Activated B cell treated with CpG ODN at 0.5 μM for 24 hours (primary cell): ENCODE data around the gene ATP8B3. TPM values are rescaled to one million over a fixed set of nuclear protein-coding genes. Genes with fewer than 3 reads are reported as not detected.
A peak's percentile ranks its signal among the peaks of the same experiment; 100 is the strongest.

Experiments
- ATAC-seq: fragments of 200-7000 bp; cut with Tn5 transposase; one replicate; pipeline ENCODE4 v1.10.0; 2021; ENCODE audit warnings: low read depth, mild to moderate bottlenecking, moderate library complexity
- CTCF ChIA-PET: fragments of 350-600 bp; sonication (Branson Sonifier 250); formaldehyde crosslinking; loops from one replicate; lab custom pipeline; 2021; ENCODE audit warnings: antibody characterized with exemption; lab: Charles Lee
- POLR2A ChIA-PET: fragments of 350-600 bp; sonication (Branson Sonifier 250); formaldehyde crosslinking; loops from one replicate; lab custom pipeline; 2021; ENCODE audit warnings: antibody characterized with exemption; lab: Charles Lee
- DNase-seq: peaks from one replicate; pipeline ENCODE4 v3.0.0; 2022
- H3K27ac Mint-ChIP-seq: one replicate; pipeline ENCODE4 v1.8.0; 2020; ENCODE audit warnings: mixed read lengths
- H3K27me3 Mint-ChIP-seq: one replicate; pipeline ENCODE4 v1.8.0; 2021; ENCODE audit warnings: mixed read lengths
- H3K36me3 Mint-ChIP-seq: one replicate; pipeline ENCODE4 v1.8.0; 2021; ENCODE audit warnings: low read depth, mixed read lengths
- H3K4me1 Mint-ChIP-seq: one replicate; pipeline ENCODE4 v1.8.0; 2021; ENCODE audit warnings: mixed read lengths
- H3K4me3 Mint-ChIP-seq: one replicate; pipeline ENCODE4 v1.8.0; 2020; ENCODE audit warnings: mild to moderate bottlenecking, mixed read lengths
- H3K9me3 Mint-ChIP-seq: one replicate; pipeline ENCODE4 v1.8.0; 2020; ENCODE audit warnings: mixed read lengths
- CTCF ChIP-seq: fragments of 200-600 bp; IDR thresholded peaks from one replicate; pipeline ENCODE4 v1.8.0; 2022; ENCODE audit warnings: antibody characterized with exemption, mild to moderate bottlenecking
- intact Hi-C: fragments of 100-400 bp; cut with micrococcal nuclease; formaldehyde crosslinking; loops from one replicate; pipeline ENCODE4 v1.15.1; 2024
- total RNA-seq: library from RNA; stranded (reverse); gene quantifications from 2 replicates; pipeline ENCODE4 v1.2.3, GENCODE V29; 2022

ATP8B3 gene
- total RNA-seq, 1 donor from 2014 or later: 3.9 TPM

GRCh38 chr19:1756705-1757465, 55.2 kb downstream of the ATP8B3 start:
- ATAC-seq (no peak), DNase-seq (no peak)
- Mint-ChIP-seq H3K36me3 (no peaks in the 10 kb centered on the region), H3K4me3 (peak overlapping the region; percentile 41), H3K27ac (no peak overlapping the region), H3K4me1 (peaks cover 24% of the 10 kb centered on the region), H3K9me3 (no peaks in the 10 kb centered on the region), H3K27me3 (peaks cover 40% of the 10 kb centered on the region)
- ChIA-PET CTCF (no interaction called here), POLR2A (no interaction called here)
- TF ChIP-seq CTCF: no peak
- intact Hi-C loops: no loop called here

GRCh38 chr19:1756264-1756663, 55.8 kb downstream of the ATP8B3 start:
- CTCF ChIA-PET: no interaction called here
- no peak overlapping the region for H3K4me3 Mint-ChIP-seq
- intact Hi-C loops: no loop called here
- no peaks in the 10 kb centered on the region for H3K36me3 Mint-ChIP-seq
- H3K27ac Mint-ChIP-seq: no peak overlapping the region
- TF ChIP-seq CTCF: no peak
- POLR2A ChIA-PET: no interaction called here
- DNase-seq (no peak), ATAC-seq (no peak)
- peaks cover 28% of the 10 kb centered on the region for H3K4me1 Mint-ChIP-seq
- H3K9me3 Mint-ChIP-seq: no peaks in the 10 kb centered on the region
- peaks cover 39% of the 10 kb centered on the region for H3K27me3 Mint-ChIP-seq

- H3K4me1 Mint-ChIP-seq: peaks cover 28% of the 10 kb centered on the region
- ChIA-PET CTCF (no interaction called here), POLR2A (no interaction called here)
- no peak for TF ChIP-seq CTCF
- ATAC-seq (no peak), DNase-seq (no peak)
- H3K27me3 Mint-ChIP-seq: peaks cover 36% of the 10 kb centered on the region
- no peaks in the 10 kb centered on the region for H3K36me3 Mint-ChIP-seq
- intact Hi-C loops: no loop called here
- H3K4me3 Mint-ChIP-seq: peak overlapping the region; percentile 20
- H3K27ac Mint-ChIP-seq: peak overlapping the region; percentile 47
- H3K9me3 Mint-ChIP-seq: no peaks in the 10 kb centered on the region
Observed at GRCh38 chr19:1755467-1756171, 56.5 kb downstream of the ATP8B3 start.

GRCh38 chr19:1754636-1755466, 57.2 kb downstream of the ATP8B3 start:
- Mint-ChIP-seq H3K4me3 (no peak overlapping the region), H3K9me3 (no peaks in the 10 kb centered on the region), H3K27me3 (peaks cover 38% of the 10 kb centered on the region), H3K27ac (no peak overlapping the region), H3K36me3 (no peaks in the 10 kb centered on the region), H3K4me1 (peaks cover 33% of the 10 kb centered on the region)
- ChIA-PET CTCF (interaction anchor here (0.8 kb wide), 1 partner anchor 83 kb away, joined by 3 read pairs; no protein-coding TSS in a partner anchor), POLR2A (no interaction called here)
- TF ChIP-seq CTCF: no peak
- ATAC-seq: no peak
- intact Hi-C loops: loop anchor here (5.0 kb wide), 1 partner anchor 83 kb away; no protein-coding TSS in a partner anchor
- no peak for DNase-seq
